Stomach (tissue), 4 donors: Measurements from ENCODE around the gene ATP1A1.

ENCODE experiments used
- CTCF ChIP-seq, 7 experiments: fragments of 450-650 bp in 4 of 7; fragments of 200-600 bp in 3 of 7; sonication (generic) in 3 of 7; IDR thresholded peaks; one replicate each; pipeline ENCODE4 v1.5.1; 2016 to 2019; ENCODE audit warnings: antibody characterized with exemption in 7 of 7, control low read depth in 2 of 7, mild to moderate bottlenecking in 1 of 7
- EP300 ChIP-seq: sonication (generic); formaldehyde crosslinking; IDR thresholded peaks from one replicate; pipeline ENCODE4 v1.6.1; 2017; ENCODE audit warnings: antibody characterized with exemption
- POLR2A ChIP-seq, 4 donors: fragments of 450-650 bp; IDR thresholded peaks; one replicate each; pipeline ENCODE4 v1.6.1; 2016; ENCODE audit warnings: antibody characterized with exemption in 4 of 4, control low read depth in 2 of 4, mild to moderate bottlenecking in 1 of 4, moderate library complexity in 1 of 4
- POLR2AphosphoS5 ChIP-seq, 3 donors: sonication (generic); formaldehyde crosslinking; IDR thresholded peaks; one replicate each; pipeline ENCODE4 v1.6.1; 2016; ENCODE audit warnings: antibody characterized with exemption in 3 of 3

- TF ChIP-seq CTCF (IDR thresholded peaks at IDR 0.05) (no peak), EP300 (no peak), POLR2A (IDR thresholded peaks at IDR 0.05) (no peak), POLR2AphosphoS5 (IDR thresholded peaks at IDR 0.05) (no peak)
Measured at GRCh38 chr1:116343019-116343418, 30.0 kb upstream of the ATP1A1 start.
